ENCODE results near the gene PSTPIP2. TPM values are rescaled to one million over a fixed set of nuclear protein-coding genes. Genes with fewer than 3 reads are reported as not detected.
"Not testable (repeated sequence)": the region's sequence is repeated elsewhere in the genome, so short reads cannot be mapped to it uniquely, and the experiment has no call there.

Gene PSTPIP2
- total and polyA plus RNA-seq, 2 of the 13 experiments (the other 11 are each of a cell fraction or from before 2014, with no cell fraction given): 0.25 to 0.27 TPM

- H3K9me3 ChIP-seq (ENCODE audit: low read length): no peaks in the 10 kb centered on the region
- no peak overlapping the region for H3K4me2 ChIP-seq (ENCODE audit: low read depth, low read length)
- H3K79me2 ChIP-seq (ENCODE audit: insufficient read depth, low read length): no peaks in the 10 kb centered on the region
- no peak overlapping the region for H3K27ac ChIP-seq (ENCODE audit: extremely low read length, insufficient read depth, low read length)
- no peak overlapping the region for H2AFZ ChIP-seq (ENCODE audit: low read length)
- no TSS peak for BruUV-seq (replicated peaks)
- H3K27me3 ChIP-seq (ENCODE audit: control insufficient read depth in 1 of 2, insufficient read depth in 2 of 2, low read length in 2 of 2): peaks cover 1 to 30% of the 10 kb centered on the region in 2 experiments; a peak in 4 of 5 replicates
- DNase-seq (ENCODE audit: low spot score) (no peak), FAIRE-seq (no peak), ATAC-seq (no peak)
- in situ Hi-C loops (cut with HindIII; ENCODE audit: extremely low pct_ligation_motif_present, low pct_unique_long_range_greater_than_20kb): no loop called here
- TF ChIP-seq ZKSCAN1 (IDR thresholded peaks at IDR 0.05; ENCODE audit: low read length): no peak
- no peak for TF ChIP-seq THRA (CRISPR knock-in tag; IDR thresholded peaks at IDR 0.05; ENCODE audit: borderline replicate concordance)
- TF ChIP-seq SATB2 (CRISPR knock-in tag; IDR thresholded peaks at IDR 0.05): no peak
- TF ChIP-seq ZNF44 (CRISPR knock-in tag; IDR thresholded peaks at IDR 0.05): no peak
- TF ChIP-seq FOXA3 (CRISPR knock-in tag; IDR thresholded peaks at IDR 0.05): no peak
- TF ChIP-seq CTCF (CRISPR knock-in tag; IDR thresholded peaks at IDR 0.05): no peak
- TF ChIP-seq TCF7L2 (IDR thresholded peaks at IDR 0.05; ENCODE audit: low read depth, low read length): no peak
- TF ChIP-seq, protein P1, sequence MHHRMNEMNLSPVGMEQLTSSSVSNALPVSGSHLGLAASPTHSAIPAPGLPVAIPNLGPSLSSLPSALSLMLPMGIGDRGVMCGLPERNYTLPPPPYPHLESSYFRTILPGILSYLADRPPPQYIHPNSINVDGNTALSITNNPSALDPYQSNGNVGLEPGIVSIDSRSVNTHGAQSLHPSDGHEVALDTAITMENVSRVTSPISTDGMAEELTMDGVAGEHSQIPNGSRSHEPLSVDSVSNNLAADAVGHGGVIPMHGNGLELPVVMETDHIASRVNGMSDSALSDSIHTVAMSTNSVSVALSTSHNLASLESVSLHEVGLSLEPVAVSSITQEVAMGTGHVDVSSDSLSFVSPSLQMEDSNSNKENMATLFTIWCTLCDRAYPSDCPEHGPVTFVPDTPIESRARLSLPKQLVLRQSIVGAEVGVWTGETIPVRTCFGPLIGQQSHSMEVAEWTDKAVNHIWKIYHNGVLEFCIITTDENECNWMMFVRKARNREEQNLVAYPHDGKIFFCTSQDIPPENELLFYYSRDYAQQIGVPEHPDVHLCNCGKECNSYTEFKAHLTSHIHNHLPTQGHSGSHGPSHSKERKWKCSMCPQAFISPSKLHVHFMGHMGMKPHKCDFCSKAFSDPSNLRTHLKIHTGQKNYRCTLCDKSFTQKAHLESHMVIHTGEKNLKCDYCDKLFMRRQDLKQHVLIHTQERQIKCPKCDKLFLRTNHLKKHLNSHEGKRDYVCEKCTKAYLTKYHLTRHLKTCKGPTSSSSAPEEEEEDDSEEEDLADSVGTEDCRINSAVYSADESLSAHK (CRISPR knock-in tag; IDR thresholded peaks at IDR 0.05; ENCODE audit: borderline replicate concordance): no peak
- TF ChIP-seq ZSCAN22 (CRISPR knock-in tag; IDR thresholded peaks at IDR 0.05): no peak
- no peak for TF ChIP-seq ZC3H4 (CRISPR knock-in tag; IDR thresholded peaks at IDR 0.05; ENCODE audit: borderline replicate concordance)
- no peak for TF ChIP-seq ZNF607 (CRISPR knock-in tag; IDR thresholded peaks at IDR 0.05; ENCODE audit: borderline replicate concordance)
- TF ChIP-seq ZNF34 (CRISPR knock-in tag; IDR thresholded peaks at IDR 0.05; ENCODE audit: borderline replicate concordance): no peak
- TF ChIP-seq ZNF446 (CRISPR knock-in tag; IDR thresholded peaks at IDR 0.05): no peak
- TF ChIP-seq PTBP1 (IDR thresholded peaks at IDR 0.05; ENCODE audit: low read depth, low read length, poor library complexity, severe bottlenecking): no peak
- no peak for TF ChIP-seq CCDC6 (CRISPR knock-in tag; IDR thresholded peaks at IDR 0.05)
- H3K4me1 ChIP-seq (ENCODE audit: insufficient read depth, low read length): peaks cover 20% of the 10 kb centered on the region
- H3K36me3 ChIP-seq (replicated peaks in 1 of 2; ENCODE audit: control insufficient read depth in 1 of 2, insufficient read depth in 2 of 2, low read length in 2 of 2): no peaks in the 10 kb centered on the region
- ChIA-PET POLR2A (no interaction called here), CTCF (ENCODE audit: low intra/inter-chr PET ratio, low total read pairs) (no interaction called here)
- no peak overlapping the region for H3K9ac ChIP-seq (ENCODE audit: insufficient read depth, low read depth, low read length)
- 61% methylated on average over 1 of the region's 1 CpG for WGBS (ENCODE audit: low lambda C conversion rate)
- H3K4me3 ChIP-seq (replicated peaks in 1 of 3; ENCODE audit: insufficient read depth in 1 of 3, low read depth in 2 of 3, low read length in 3 of 3): no peak overlapping the region
- intact Hi-C loops (cut with micrococcal nuclease; ENCODE audit: unreplicated experiment): no loop called here
- H4K20me1 ChIP-seq (ENCODE audit: insufficient read depth, low read length): peaks cover 4% of the 10 kb centered on the region; the same call in 1 of the 2 replicates
These were observed 23.4 kb downstream of the PSTPIP2 start for GRCh38 chr18:46048641-46049040.

GRCh38 chr18:46047369-46047768 lies 24.7 kb downstream of the PSTPIP2 start:
- H3K4me3 ChIP-seq (replicated peaks in 1 of 3; ENCODE audit: insufficient read depth in 1 of 3, low read depth in 2 of 3, low read length in 3 of 3); BruUV-seq (replicated peaks); ATAC-seq; H3K79me2 ChIP-seq (ENCODE audit: insufficient read depth, low read length); H2AFZ ChIP-seq (ENCODE audit: low read length); in situ Hi-C loops (cut with HindIII; ENCODE audit: extremely low pct_ligation_motif_present, low pct_unique_long_range_greater_than_20kb); H3K9ac ChIP-seq (ENCODE audit: insufficient read depth, low read depth, low read length); intact Hi-C loops (cut with micrococcal nuclease; ENCODE audit: unreplicated experiment); H4K20me1 ChIP-seq (ENCODE audit: insufficient read depth, low read length); H3K9me3 ChIP-seq (ENCODE audit: low read length); H3K27ac ChIP-seq (ENCODE audit: extremely low read length, insufficient read depth, low read length); H3K4me2 ChIP-seq (ENCODE audit: low read depth, low read length); CTCF ChIA-PET (ENCODE audit: low intra/inter-chr PET ratio, low total read pairs); DNase-seq (ENCODE audit: low spot score); H3K36me3 ChIP-seq (replicated peaks in 1 of 2; ENCODE audit: control insufficient read depth in 1 of 2, insufficient read depth in 2 of 2, low read length in 2 of 2); POLR2A ChIA-PET; FAIRE-seq: not testable (repeated sequence)
- 66% methylated on average over 13 of the region's 13 CpGs for WGBS (ENCODE audit: low lambda C conversion rate)
- H3K4me1 ChIP-seq (ENCODE audit: insufficient read depth, low read length): peaks cover 14% of the 10 kb centered on the region
- peaks cover 1 to 27% of the 10 kb centered on the region in 2 experiments; a peak in 3 of 5 replicates for H3K27me3 ChIP-seq (ENCODE audit: control insufficient read depth in 1 of 2, insufficient read depth in 2 of 2, low read length in 2 of 2)

Data from HepG2 (cell line).